Heart left ventricle (tissue), 16 donors: ENCODE data around the gene MYG1. TPM values are rescaled to one million over a fixed set of nuclear protein-coding genes. Genes with fewer than 3 reads are reported as not detected.

Experiments
- ATAC-seq, 4 donors: fragments of 200-7000 bp; cut with Tn5 transposase; one replicate each; pipeline ENCODE4 v1.9.1; 2020 to 2022; ENCODE audit warnings: moderate library complexity in 4 of 4, mild to moderate bottlenecking in 3 of 4, moderate number of reproducible peaks in 1 of 4
- DNase-seq, 5 donors: peaks; one replicate each; pipeline ENCODE4 v3.0.0-alpha.2; 2020
- H3K27ac ChIP-seq, 12 donors: fragments of 200-600 bp; sonication (generic) in 4 of 12; one replicate each; pipeline versions ENCODE4 v1.5.0 to v1.8.0; 2016 to 2022; ENCODE audit warnings: mild to moderate bottlenecking in 2 of 12
- H3K27me3 ChIP-seq, 9 donors: fragments of 200-600 bp; sonication (generic) in 2 of 9; one replicate each; pipeline versions ENCODE4 v1.5.1 to v1.8.0; 2016 to 2022; ENCODE audit warnings: mild to moderate bottlenecking in 3 of 9
- H3K36me3 ChIP-seq, 9 donors: fragments of 200-600 bp; sonication (generic) in 2 of 9; one replicate each; pipeline versions ENCODE4 v1.5.0 to v1.8.0; 2018 to 2022; ENCODE audit warnings: mild to moderate bottlenecking in 2 of 9
- H3K4me1 ChIP-seq, 12 donors: fragments of 200-600 bp; sonication (generic) in 4 of 12; one replicate each; pipeline versions ENCODE4 v1.5.0 to v1.8.0; 2016 to 2022; ENCODE audit warnings: mild to moderate bottlenecking in 3 of 12
- H3K4me3 ChIP-seq, 12 donors: fragments of 200-600 bp; sonication (generic) in 4 of 12; one replicate each; pipeline versions ENCODE4 v1.5.0 to v1.8.0; 2017 to 2022; ENCODE audit warnings: mild to moderate bottlenecking in 9 of 12, moderate library complexity in 4 of 12
- H3K9me3 ChIP-seq, 12 donors: fragments of 200-600 bp; sonication (generic) in 4 of 12; one replicate each; pipeline versions ENCODE4 v1.5.0 to v1.8.0; 2016 to 2022; ENCODE audit warnings: mild to moderate bottlenecking in 1 of 12
- POLR2A ChIP-seq, 2 donors: fragments of 450-650 bp; IDR thresholded peaks; one replicate each; pipeline ENCODE4 v1.6.1; 2017; ENCODE audit warnings: antibody characterized with exemption in 2 of 2, mild to moderate bottlenecking in 2 of 2, moderate library complexity in 2 of 2
- WGBS, 4 donors: extraction: QIAGEN DNeasy Blood & Tissue Kit in 2 of 4; methylation state at CpG; one replicate each; pipeline versions ENCODE4 v1.1.5 to v1.1.7; 2013 to 2018; 5-methylcytosine and 5-hydroxymethylcytosine counted together
- intact Hi-C, 10 donors: fragments of 100-400 bp; cut with DNase I; formaldehyde crosslinking; loops; one replicate each; pipeline versions ENCODE4 v1.11.1 to v1.14.2; 2022
- polyA plus RNA-seq, 2 donors: library from polyadenylated mRNA; stranded (reverse); fragments of 200-250 nt; gene quantifications; one replicate each; pipeline ENCODE4 v1.2.3, GENCODE V29; 2013
- total RNA-seq, 9 donors: library from RNA; depleted of rRNA in 2 of 9; stranded (reverse); fragments of >200 nt in 2 of 9; fragmentation: NEBNext Ultra II Directional in 3 of 9; extraction: Animal tissue kit (Norgen Biotek cat#: 25700) in 3 of 9; gene quantifications; one replicate each; pipeline versions ENCODE4 v1.1.0 to v1.2.4, GENCODE V29; 2016 to 2023
- TF ChIP-seq, protein P1 (sequence below), 12 donors: fragments of 200-600 bp; sonication (generic) in 4 of 12; IDR thresholded peaks; one replicate each; pipeline versions ENCODE4 v1.5.0 to v1.8.0; 2018 to 2022; ENCODE audit warnings: antibody characterized with exemption in 12 of 12, mild to moderate bottlenecking in 5 of 12
- donor health status: ischemic (EF 13 %, LVEDD 7.1; RV severe dilation, severe dysfunction).
- donor health status: healthy with polysubstance abuse.
- donor health status: DM: no; HTN: yes; CAD: no.
- donor health status: DM: no; HTN: no; CAD: no.
- donor health status: ischemic (EF 25% LVEDD 6.9; RV normal size, moderate dysfunction).
- donor health status: ischemic (EF 25% LVEDD 5.7; RV mildly dilated, moderate dysfunction).
- donor health status: healthy.
- donor health status: DM: yes; HTN: yes; CAD: no.
- donor health status: ischemic (EF 35%, LVEDD 5.7; RV mildly dilated, moderate dysfunction).
- donor health status: nonischemic (EF 11% LVEDD 7.7; RV severe dilation, severe dysfunction).
- donor health status: DM: yes; HTN: yes; CAD: no.
- donor health status: PGD.
- donor health status: ischemic (EF 29% LVEDD 5.4; RV normal size, mild dysfunction).
- donor health status: nonischemic (EF 23%, LVEDD 6.1; RV moderate dilation, normal function).

MYG1 gene
- total and polyA plus RNA-seq, 11 donors, result 32.1 to 58.6 (median 35.1) TPM

- ATAC-seq, result peak in 1 of 4 donors; percentile 45
- WGBS, 4 donors, result 50 to 59% (median 56%) methylated on average over 7 of the region's 7 CpGs
- DNase-seq, result no peak
- Histone ChIP-seq H3K27me3 (no peaks in the 10 kb centered on the region), H3K4me1 (peaks cover 0 to 12% (median under 1%) of the 10 kb centered on the region in 12 donors), H3K9me3 (no peaks in the 10 kb centered on the region), H3K27ac (peak overlapping the region in 2 of 12 donors; percentile 18 to 32), H3K4me3 (no peak overlapping the region), H3K36me3 (peaks cover 0 to 18% (median 11%) of the 10 kb centered on the region in 9 donors)
- TF ChIP-seq, protein P1, sequence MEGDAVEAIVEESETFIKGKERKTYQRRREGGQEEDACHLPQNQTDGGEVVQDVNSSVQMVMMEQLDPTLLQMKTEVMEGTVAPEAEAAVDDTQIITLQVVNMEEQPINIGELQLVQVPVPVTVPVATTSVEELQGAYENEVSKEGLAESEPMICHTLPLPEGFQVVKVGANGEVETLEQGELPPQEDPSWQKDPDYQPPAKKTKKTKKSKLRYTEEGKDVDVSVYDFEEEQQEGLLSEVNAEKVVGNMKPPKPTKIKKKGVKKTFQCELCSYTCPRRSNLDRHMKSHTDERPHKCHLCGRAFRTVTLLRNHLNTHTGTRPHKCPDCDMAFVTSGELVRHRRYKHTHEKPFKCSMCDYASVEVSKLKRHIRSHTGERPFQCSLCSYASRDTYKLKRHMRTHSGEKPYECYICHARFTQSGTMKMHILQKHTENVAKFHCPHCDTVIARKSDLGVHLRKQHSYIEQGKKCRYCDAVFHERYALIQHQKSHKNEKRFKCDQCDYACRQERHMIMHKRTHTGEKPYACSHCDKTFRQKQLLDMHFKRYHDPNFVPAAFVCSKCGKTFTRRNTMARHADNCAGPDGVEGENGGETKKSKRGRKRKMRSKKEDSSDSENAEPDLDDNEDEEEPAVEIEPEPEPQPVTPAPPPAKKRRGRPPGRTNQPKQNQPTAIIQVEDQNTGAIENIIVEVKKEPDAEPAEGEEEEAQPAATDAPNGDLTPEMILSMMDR (IDR thresholded peaks at IDR 0.05), result no peak
- TF ChIP-seq POLR2A (IDR thresholded peaks at IDR 0.05), result no peak
- intact Hi-C loops, result no loop called here
Observed at GRCh38 chr12:53258541-53259539, 40.7 kb upstream of the MYG1 start.

- Histone ChIP-seq H3K36me3 (peaks cover 0 to 8% (median under 1%) of the 10 kb centered on the region in 9 donors), H3K4me3 (no peak overlapping the region), H3K4me1 (peaks cover 0 to 7% (median 0%) of the 10 kb centered on the region in 12 donors), H3K27me3 (no peaks in the 10 kb centered on the region), H3K9me3 (no peaks in the 10 kb centered on the region), H3K27ac (no peak overlapping the region)
- no peak for ATAC-seq
- no peak for DNase-seq
- TF ChIP-seq, protein P1 (IDR thresholded peaks at IDR 0.05), result no peak
- TF ChIP-seq POLR2A (IDR thresholded peaks at IDR 0.05), result no peak
- WGBS, 4 donors, result 83 to 92% (median 90%) methylated on average over 6 of the region's 6 CpGs
- intact Hi-C loops, result no loop called here
Observed at GRCh38 chr12:53259891-53260290, 39.6 kb upstream of the MYG1 start.

GRCh38 chr12:53265783-53266182, 33.7 kb upstream of the MYG1 start:
- no peaks in the 10 kb centered on the region for H3K9me3 ChIP-seq
- H3K4me3 ChIP-seq, result no peak overlapping the region
- 85 to 88% (median 86%) methylated on average over 2 of the region's 2 CpGs for WGBS, 4 donors
- H3K36me3 ChIP-seq, result no peaks in the 10 kb centered on the region
- DNase-seq (no peak), ATAC-seq (no peak)
- H3K27me3 ChIP-seq, result no peaks in the 10 kb centered on the region
- peaks cover 0 to 23% (median 4%) of the 10 kb centered on the region in 12 donors for H3K4me1 ChIP-seq
- intact Hi-C loops, result loop anchor here in 4 of 10 donors (5.0 kb wide), 2 partner anchors 43 to 53 kb away; no protein-coding TSS in a partner anchor
- TF ChIP-seq, protein P1 (IDR thresholded peaks at IDR 0.05), result no peak
- no peak for TF ChIP-seq POLR2A (IDR thresholded peaks at IDR 0.05)
- H3K27ac ChIP-seq, result no peak overlapping the region
